Vagina (tissue), 2 donors: ENCODE measurements around the gene CD248.

Experiments
- POLR2A ChIP-seq, 2 donors: fragments of 450-650 bp; IDR thresholded peaks; one replicate each; pipeline ENCODE4 v1.6.1; 2017; ENCODE audit warnings: antibody characterized with exemption in 2 of 2, mild to moderate bottlenecking in 2 of 2, moderate library complexity in 2 of 2
- POLR2AphosphoS5 ChIP-seq, 2 donors: sonication (generic); formaldehyde crosslinking; IDR thresholded peaks; one replicate each; pipeline ENCODE4 v1.9.0; 2017; ENCODE audit warnings: antibody characterized with exemption in 2 of 2, mild to moderate bottlenecking in 2 of 2, low read depth in 1 of 2; ENCODE audit not compliant: insufficient read depth in 1 of 2
- TF ChIP-seq, protein P1 (sequence below), 3 experiments: fragments of 450-650 bp in 2 of 3; fragments of 200-600 bp in 1 of 3; sonication (generic) in 1 of 3; IDR thresholded peaks; one replicate each; pipeline ENCODE4 v1.5.1; 2017 to 2019; ENCODE audit warnings: antibody characterized with exemption in 3 of 3, mild to moderate bottlenecking in 2 of 3, moderate library complexity in 2 of 3

DNA sequence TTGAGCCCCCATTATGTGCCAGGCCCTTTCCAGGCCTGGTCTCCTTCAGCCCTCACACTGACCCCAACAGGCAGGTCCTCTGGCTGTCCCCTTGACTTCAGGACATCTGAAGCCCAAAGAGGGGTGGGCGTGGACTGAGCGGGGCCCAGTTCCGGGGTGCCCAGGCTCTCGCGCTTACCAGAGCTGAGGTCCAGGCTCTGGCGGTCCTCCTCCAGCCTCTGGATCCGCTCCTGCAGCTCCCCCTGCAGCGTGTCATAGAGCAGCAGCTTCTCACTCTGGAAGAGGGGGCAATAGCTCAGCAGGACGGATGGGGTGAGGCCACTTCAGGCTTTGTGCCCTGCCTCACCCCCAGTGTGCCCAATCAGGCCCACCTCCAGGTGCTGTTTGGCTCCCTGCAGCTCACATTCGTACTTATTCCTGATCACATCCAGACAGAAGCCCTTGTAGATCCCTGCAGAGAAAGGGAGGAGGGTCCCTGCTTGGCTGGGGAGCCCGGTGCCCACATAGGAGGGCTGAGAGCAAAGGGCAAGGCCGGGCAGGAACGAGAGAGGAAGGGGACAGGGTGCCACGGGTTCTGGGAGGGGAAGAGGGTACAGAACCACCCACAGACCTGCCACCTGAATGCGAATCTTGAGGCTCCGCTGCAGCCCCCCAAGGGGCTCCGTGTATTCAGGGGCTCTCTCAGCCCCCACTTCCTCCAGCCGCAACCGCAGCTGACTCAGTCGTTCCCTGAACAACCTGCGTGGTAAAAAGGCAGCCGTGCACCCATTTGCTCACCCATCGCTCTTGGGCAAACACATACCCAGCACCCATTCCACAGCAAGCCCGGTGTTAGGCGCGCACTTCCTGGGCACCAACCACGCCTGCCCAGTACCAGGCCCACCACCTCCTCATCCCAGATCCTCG, 24.0 kb upstream of the CD248 start:
- TF ChIP-seq, protein P1, sequence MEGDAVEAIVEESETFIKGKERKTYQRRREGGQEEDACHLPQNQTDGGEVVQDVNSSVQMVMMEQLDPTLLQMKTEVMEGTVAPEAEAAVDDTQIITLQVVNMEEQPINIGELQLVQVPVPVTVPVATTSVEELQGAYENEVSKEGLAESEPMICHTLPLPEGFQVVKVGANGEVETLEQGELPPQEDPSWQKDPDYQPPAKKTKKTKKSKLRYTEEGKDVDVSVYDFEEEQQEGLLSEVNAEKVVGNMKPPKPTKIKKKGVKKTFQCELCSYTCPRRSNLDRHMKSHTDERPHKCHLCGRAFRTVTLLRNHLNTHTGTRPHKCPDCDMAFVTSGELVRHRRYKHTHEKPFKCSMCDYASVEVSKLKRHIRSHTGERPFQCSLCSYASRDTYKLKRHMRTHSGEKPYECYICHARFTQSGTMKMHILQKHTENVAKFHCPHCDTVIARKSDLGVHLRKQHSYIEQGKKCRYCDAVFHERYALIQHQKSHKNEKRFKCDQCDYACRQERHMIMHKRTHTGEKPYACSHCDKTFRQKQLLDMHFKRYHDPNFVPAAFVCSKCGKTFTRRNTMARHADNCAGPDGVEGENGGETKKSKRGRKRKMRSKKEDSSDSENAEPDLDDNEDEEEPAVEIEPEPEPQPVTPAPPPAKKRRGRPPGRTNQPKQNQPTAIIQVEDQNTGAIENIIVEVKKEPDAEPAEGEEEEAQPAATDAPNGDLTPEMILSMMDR (IDR thresholded peaks at IDR 0.05), result no peak
- no peak for TF ChIP-seq POLR2AphosphoS5 (IDR thresholded peaks at IDR 0.05; ENCODE audit: insufficient read depth in 1 of 2, low read depth in 1 of 2)
- no peak for TF ChIP-seq POLR2A (IDR thresholded peaks at IDR 0.05)
